ENCODE results near the gene PPP1R2. TPM values are rescaled to one million over a fixed set of nuclear protein-coding genes. Genes with fewer than 3 reads are reported as not detected.

Gene PPP1R2
- total RNA-seq, 1 donor from 2014 or later: 255 TPM

Other genes with a start within 250 kb of the PPP1R2 start
- 35.0 and 36.2 TPM in 2 replicates for gene ACAP2, start 100.3 kb downstream of the PPP1R2 start, total RNA-seq
- 12.9 and 14.5 TPM in 2 replicates for gene APOD, start 40.6 kb upstream of the PPP1R2 start, total RNA-seq
- gene MUC20, start 177.7 kb upstream of the PPP1R2 start, total RNA-seq: under 0.01 TPM in 1 of 2 replicates, not detected in the other

Data from dermis microvascular lymphatic vessel endothelial cell (primary cell).